ENCODE results near the gene ZNF334.

- TF ChIP-seq HDAC2 (IDR thresholded peaks at IDR 0.05): no peak
- no peak for TF ChIP-seq EP300 (IDR thresholded peaks at IDR 0.05)
- TF ChIP-seq POLR2AphosphoS2 (conservative IDR thresholded peaks at IDR 0.05; ENCODE audit: low read length): no peak
- TF ChIP-seq CTCF (IDR thresholded peaks at IDR 0.05): no peak
- no peak for TF ChIP-seq POLR2A (IDR thresholded peaks at IDR 0.05; ENCODE audit: low read length)
- TF ChIP-seq RFX5 (IDR thresholded peaks at IDR 0.05): no peak
- TF ChIP-seq MAX (IDR thresholded peaks at IDR 0.05): no peak
These were observed 42.1 kb upstream of the ZNF334 start for GRCh38 chr20:46555370-46555956.
